HL-60 (cell line): ENCODE measurements around the gene GSTA2.
"Not testable (repeated sequence)": the region's sequence is repeated elsewhere in the genome, so short reads cannot be mapped to it uniquely, and the experiment has no call there.

Experiments used
- DNase-seq, 2 experiments: peaks; one replicate each; pipeline ENCODE4 v3.0.0-alpha.2; 2010 to 2020; ENCODE audit warnings: low read depth in 1 of 2, low spot score in 1 of 2
- H3K27ac ChIP-seq: fragments of 250-450 bp; sonication (Bioruptor Pico); replicated peaks from 2 replicates; pipeline ENCODE4 v1.5.1; 2020; ENCODE audit warnings: mild to moderate bottlenecking, moderate library complexity
- H3K27me3 ChIP-seq: fragments of 250-450 bp; sonication (Bioruptor Pico); 2 replicates; pipeline ENCODE4 v1.5.1; 2021; ENCODE audit warnings: mild to moderate bottlenecking, moderate library complexity; ENCODE audit not compliant: insufficient read depth, poor library complexity, severe bottlenecking
- H3K4me3 ChIP-seq: replicated peaks from 2 replicates; pipeline ENCODE4 v1.5.1; 2011; ENCODE audit warnings: mild to moderate bottlenecking, control low read depth, low read length; ENCODE audit not compliant: insufficient read depth
- CTCF ChIP-seq: IDR thresholded peaks from one replicate; pipeline ENCODE4 v1.5.1; 2011; ENCODE audit warnings: low read length, control low read depth, inconsistent platforms; ENCODE audit not compliant: insufficient read depth
- GABPA ChIP-seq: IDR thresholded peaks from 2 replicates; pipeline ENCODE4 v1.6.1; 2012; ENCODE audit warnings: low read depth
- POLR2AphosphoS5 ChIP-seq: IDR thresholded peaks from 2 replicates; pipeline ENCODE4 v1.6.1; 2012; ENCODE audit warnings: low read depth
- REST ChIP-seq: IDR thresholded peaks from 2 replicates; pipeline ENCODE4 v1.6.1; 2012; ENCODE audit warnings: low read depth; ENCODE audit not compliant: insufficient replicate concordance
- SPI1 ChIP-seq: IDR thresholded peaks from 2 replicates; pipeline ENCODE4 v1.6.1; 2012; ENCODE audit warnings: low read depth, mild to moderate bottlenecking, borderline replicate concordance

Gene GSTA2

DNA sequence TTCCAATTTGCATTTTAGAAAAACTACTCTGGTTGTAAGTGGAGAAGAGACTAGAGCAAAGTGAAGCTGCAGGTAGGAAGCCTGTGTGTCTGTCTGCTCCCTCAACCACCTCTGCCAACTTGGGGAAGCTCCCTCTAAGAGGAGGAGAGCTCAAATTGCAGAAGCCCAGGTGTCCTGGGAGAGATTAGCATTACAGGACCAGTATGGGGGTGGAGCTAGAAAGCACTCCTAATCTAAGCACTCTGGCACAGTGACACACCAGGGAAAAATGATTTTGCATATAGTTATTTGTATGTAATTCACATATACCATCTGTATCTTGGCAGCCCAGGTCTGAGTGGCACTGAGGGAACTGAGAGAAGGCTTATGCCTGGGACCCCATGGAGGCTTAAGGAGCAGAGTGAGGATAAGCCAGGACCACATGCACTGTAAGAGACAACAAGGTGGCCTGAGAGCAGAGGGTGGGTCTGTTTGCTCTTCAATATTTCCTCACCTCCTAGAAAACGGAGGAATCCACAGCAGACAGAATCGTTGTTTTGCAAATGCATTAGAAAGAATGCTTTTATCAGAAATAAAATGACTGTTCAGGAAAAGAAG, 13.6 kb downstream of the GSTA2 start:
- peaks cover 2% of the 10 kb centered on the region for H3K27me3 ChIP-seq
- no peak for TF ChIP-seq REST
- no peak for TF ChIP-seq CTCF
- no peak for TF ChIP-seq GABPA
- TF ChIP-seq SPI1, result no peak
- H3K4me3 ChIP-seq, result no peak overlapping the region
- no peak overlapping the region for H3K27ac ChIP-seq
- DNase-seq, result no peak

- DNase-seq, H3K27me3 ChIP-seq, H3K27ac ChIP-seq, H3K4me3 ChIP-seq: not testable (repeated sequence)
These were observed 16.0 kb downstream of the GSTA2 start for GRCh38 chr6:52747301-52747700.

GRCh38 chr6:52746213-52746612, 17.1 kb downstream of the GSTA2 start:
- Histone ChIP-seq H3K27me3 (peaks cover 2% of the 10 kb centered on the region), H3K27ac (no peak overlapping the region), H3K4me3 (no peak overlapping the region)
- TF ChIP-seq POLR2AphosphoS5, result no peak
- TF ChIP-seq GABPA, result no peak
- no peak for TF ChIP-seq SPI1
- no peak for DNase-seq

GRCh38 chr6:52745764-52746201, 17.5 kb downstream of the GSTA2 start:
- no peak for TF ChIP-seq GABPA
- no peak for TF ChIP-seq CTCF
- no peak for TF ChIP-seq REST
- TF ChIP-seq SPI1, result no peak
- H3K4me3 ChIP-seq, result no peak overlapping the region
- peaks cover 2% of the 10 kb centered on the region for H3K27me3 ChIP-seq
- no peak overlapping the region for H3K27ac ChIP-seq
- DNase-seq, result no peak

- Histone ChIP-seq H3K27me3 (peaks cover 2% of the 10 kb centered on the region), H3K4me3 (no peak overlapping the region), H3K27ac (no peak overlapping the region)
- TF ChIP-seq REST, result no peak
- no peak for TF ChIP-seq CTCF
- TF ChIP-seq SPI1, result no peak
- TF ChIP-seq GABPA, result no peak
- TF ChIP-seq POLR2AphosphoS5, result no peak
- no peak for DNase-seq
These were observed 21.4 kb downstream of the GSTA2 start for GRCh38 chr6:52741872-52742271.
